Measurements from ENCODE around the gene MLANA. TPM values are rescaled to one million over a fixed set of nuclear protein-coding genes. Genes with fewer than 3 reads are reported as not detected.

Gene MLANA
- total RNA-seq, 4 donors from 2014 or later, result not detected

DNA sequence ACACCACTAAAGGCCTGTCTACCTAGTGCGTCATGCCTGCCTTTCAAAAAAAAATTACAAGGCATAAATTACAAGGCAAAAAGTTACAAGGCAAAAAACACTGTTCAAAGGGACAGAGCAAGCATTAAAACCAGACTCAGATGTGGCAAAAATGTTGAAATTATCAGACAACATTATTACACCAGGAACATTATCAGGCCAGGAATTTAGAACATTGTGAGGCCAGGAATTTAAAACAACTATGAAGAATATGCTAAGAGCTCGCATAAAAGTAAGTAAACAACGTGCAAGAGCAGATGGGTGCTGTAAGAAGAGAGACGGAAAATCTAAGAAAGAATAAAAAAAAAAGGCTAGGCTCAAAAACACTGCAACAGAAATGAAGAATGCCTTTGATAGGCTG is 18.2 kb upstream of the MLANA start:
- 69 to 70% methylated on average over 4 of the region's 4 CpGs for WGBS, 2 donors (ENCODE audit: low coverage in 1 of 2)
- H3K27ac ChIP-seq, result no peak overlapping the region

DNA sequence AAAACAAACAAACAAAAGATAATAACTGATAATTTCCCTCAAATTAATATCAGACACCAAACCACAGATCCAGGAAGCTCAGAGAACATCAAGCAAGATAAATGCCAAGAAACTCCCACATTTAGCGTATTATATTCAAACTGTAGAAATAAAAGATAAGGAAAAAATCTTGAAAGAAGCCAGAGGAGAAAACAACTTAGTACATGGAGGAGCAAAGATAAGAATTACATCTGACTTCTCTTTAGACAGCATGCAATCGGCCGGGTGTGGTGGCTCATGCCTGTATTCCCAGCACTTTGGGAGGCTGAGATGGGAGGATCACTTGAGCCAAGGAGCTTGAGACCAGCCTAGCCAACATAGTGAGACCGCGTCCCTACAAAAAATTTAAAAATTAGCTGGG is 17.2 kb upstream of the MLANA start:
- 83 to 87% methylated on average over 3 to 5 of the region's 5 CpGs for WGBS, 2 donors (ENCODE audit: low coverage in 1 of 2)
- TF ChIP-seq POLR2A (IDR thresholded peaks at IDR 0.05) (no peak), EP300 (IDR thresholded peaks at IDR 0.05) (no peak), POLR2AphosphoS5 (IDR thresholded peaks at IDR 0.05) (no peak)
- TF ChIP-seq, protein P1, sequence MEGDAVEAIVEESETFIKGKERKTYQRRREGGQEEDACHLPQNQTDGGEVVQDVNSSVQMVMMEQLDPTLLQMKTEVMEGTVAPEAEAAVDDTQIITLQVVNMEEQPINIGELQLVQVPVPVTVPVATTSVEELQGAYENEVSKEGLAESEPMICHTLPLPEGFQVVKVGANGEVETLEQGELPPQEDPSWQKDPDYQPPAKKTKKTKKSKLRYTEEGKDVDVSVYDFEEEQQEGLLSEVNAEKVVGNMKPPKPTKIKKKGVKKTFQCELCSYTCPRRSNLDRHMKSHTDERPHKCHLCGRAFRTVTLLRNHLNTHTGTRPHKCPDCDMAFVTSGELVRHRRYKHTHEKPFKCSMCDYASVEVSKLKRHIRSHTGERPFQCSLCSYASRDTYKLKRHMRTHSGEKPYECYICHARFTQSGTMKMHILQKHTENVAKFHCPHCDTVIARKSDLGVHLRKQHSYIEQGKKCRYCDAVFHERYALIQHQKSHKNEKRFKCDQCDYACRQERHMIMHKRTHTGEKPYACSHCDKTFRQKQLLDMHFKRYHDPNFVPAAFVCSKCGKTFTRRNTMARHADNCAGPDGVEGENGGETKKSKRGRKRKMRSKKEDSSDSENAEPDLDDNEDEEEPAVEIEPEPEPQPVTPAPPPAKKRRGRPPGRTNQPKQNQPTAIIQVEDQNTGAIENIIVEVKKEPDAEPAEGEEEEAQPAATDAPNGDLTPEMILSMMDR (IDR thresholded peaks at IDR 0.05), result no peak
- Histone ChIP-seq H3K9me3 (no peaks in the 10 kb centered on the region), H3K27ac (no peak overlapping the region), H3K36me3 (peaks cover 0 to 52% of the 10 kb centered on the region in 2 donors), H3K4me1 (no peaks in the 10 kb centered on the region), H3K4me3 (no peak overlapping the region), H3K27me3 (no peaks in the 10 kb centered on the region)
- ATAC-seq, result no peak

More for the DNA sequence above, 18.2 kb upstream of the MLANA start:
- peaks cover 0 to 59% of the 10 kb centered on the region in 2 donors for H3K36me3 ChIP-seq
- H3K27me3 ChIP-seq, result no peaks in the 10 kb centered on the region
- no peak for TF ChIP-seq POLR2A (IDR thresholded peaks at IDR 0.05)
- TF ChIP-seq POLR2AphosphoS5 (IDR thresholded peaks at IDR 0.05), result no peak
- no peak for TF ChIP-seq EP300 (IDR thresholded peaks at IDR 0.05)
- TF ChIP-seq, protein P1 (IDR thresholded peaks at IDR 0.05), result no peak
- H3K9me3 ChIP-seq, result no peaks in the 10 kb centered on the region
- H3K4me1 ChIP-seq, result no peaks in the 10 kb centered on the region
- no peak for ATAC-seq
- H3K4me3 ChIP-seq, result no peak overlapping the region

DNA sequence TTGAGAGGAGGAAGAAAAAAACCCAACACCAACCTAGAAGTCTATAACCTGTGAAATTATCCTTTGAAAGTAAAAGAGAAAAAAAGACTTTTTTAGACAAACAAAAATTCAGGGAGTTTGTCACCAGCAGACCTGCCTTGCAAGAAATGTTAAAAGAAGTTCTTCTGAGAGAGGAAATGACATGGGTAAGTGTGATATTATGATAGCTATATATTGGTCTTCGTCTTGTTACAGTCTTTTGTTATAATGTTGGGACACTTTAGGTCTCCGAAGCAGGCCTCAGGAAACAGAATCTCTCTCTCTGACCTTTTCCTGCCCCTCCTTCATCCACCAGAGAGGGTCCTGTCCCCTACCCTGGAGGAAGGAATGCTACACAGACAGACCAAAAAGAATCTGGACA is 16.6 kb upstream of the MLANA start:
- Histone ChIP-seq H3K27ac (no peak overlapping the region), H3K9me3 (no peaks in the 10 kb centered on the region), H3K27me3 (no peaks in the 10 kb centered on the region), H3K4me1 (no peaks in the 10 kb centered on the region), H3K36me3 (peaks cover 0 to 52% of the 10 kb centered on the region in 2 donors), H3K4me3 (no peak overlapping the region)
- TF ChIP-seq POLR2A (IDR thresholded peaks at IDR 0.05), result no peak
- TF ChIP-seq EP300 (IDR thresholded peaks at IDR 0.05), result no peak
- TF ChIP-seq, protein P1 (IDR thresholded peaks at IDR 0.05), result no peak
- TF ChIP-seq POLR2AphosphoS5 (IDR thresholded peaks at IDR 0.05), result no peak
- ATAC-seq, result no peak
- WGBS, 2 donors (ENCODE audit: low coverage in 1 of 2), result 81 to 96% methylated on average over 2 of the region's 2 CpGs

DNA sequence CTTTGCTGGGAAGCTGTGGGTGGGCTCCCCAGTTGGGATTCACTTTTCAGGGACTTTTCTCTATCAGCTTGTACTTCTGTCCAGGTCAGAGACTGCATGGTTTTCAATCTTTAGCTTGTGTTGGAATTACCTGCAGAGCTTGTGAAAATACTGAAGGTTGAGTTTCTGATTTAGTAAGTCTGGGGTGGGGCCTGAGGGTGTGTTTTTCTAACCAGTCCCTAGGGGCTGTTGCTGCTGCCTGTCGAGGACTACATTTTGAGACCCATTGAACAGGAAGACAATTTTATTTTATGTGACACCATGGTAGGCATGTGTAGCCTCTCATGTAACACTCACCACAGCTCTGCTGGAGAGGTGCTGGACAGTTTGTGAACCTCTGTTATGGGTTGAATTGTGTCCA is 14.7 kb upstream of the MLANA start:
- no peak for ATAC-seq
- no peak overlapping the region for H3K27ac ChIP-seq
- H3K9me3 ChIP-seq, result no peaks in the 10 kb centered on the region
- H3K4me1 ChIP-seq, result no peaks in the 10 kb centered on the region
- peaks cover 0 to 38% of the 10 kb centered on the region in 2 donors for H3K36me3 ChIP-seq
- 75% methylated on average over 1 of the region's 1 CpG; no CpG with 5 or more reads in 1 of the 2 donors for WGBS, 2 donors (ENCODE audit: low coverage in 1 of 2)
- no peaks in the 10 kb centered on the region for H3K27me3 ChIP-seq
- no peak for TF ChIP-seq POLR2AphosphoS5 (IDR thresholded peaks at IDR 0.05)
- no peak for TF ChIP-seq POLR2A (IDR thresholded peaks at IDR 0.05)
- TF ChIP-seq, protein P1 (IDR thresholded peaks at IDR 0.05), result no peak
- no peak for TF ChIP-seq EP300 (IDR thresholded peaks at IDR 0.05)
- no peak overlapping the region for H3K4me3 ChIP-seq

DNA sequence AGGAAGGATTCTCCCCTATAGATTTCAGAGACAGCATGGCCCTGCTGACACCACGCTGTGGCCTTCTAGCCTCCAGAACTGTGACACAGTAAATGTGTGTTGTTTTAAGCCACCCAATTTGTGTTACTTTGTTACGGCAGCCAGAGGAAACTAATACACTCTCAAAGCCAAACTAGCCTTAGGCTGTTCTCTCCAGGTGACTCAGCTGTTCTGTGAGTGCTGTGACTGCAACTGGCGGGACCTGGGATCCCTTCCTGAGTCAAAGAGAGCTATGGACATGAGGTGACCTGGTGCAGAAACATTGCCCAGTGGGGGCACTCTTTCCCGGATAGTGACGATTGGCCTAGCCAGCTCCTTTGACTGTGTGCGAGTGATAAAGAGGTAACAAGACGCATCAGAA is 14.0 kb upstream of the MLANA start:
- TF ChIP-seq POLR2A (IDR thresholded peaks at IDR 0.05) (no peak), POLR2AphosphoS5 (IDR thresholded peaks at IDR 0.05) (no peak), EP300 (IDR thresholded peaks at IDR 0.05) (no peak)
- TF ChIP-seq, protein P1 (IDR thresholded peaks at IDR 0.05), result no peak
- Histone ChIP-seq H3K9me3 (no peaks in the 10 kb centered on the region), H3K36me3 (peaks cover 0 to 31% of the 10 kb centered on the region in 2 donors), H3K27me3 (no peaks in the 10 kb centered on the region), H3K4me1 (no peaks in the 10 kb centered on the region), H3K4me3 (no peak overlapping the region), H3K27ac (no peak overlapping the region)
- no peak for ATAC-seq
- 82 to 90% methylated on average over 1 to 5 of the region's 7 CpGs for WGBS, 2 donors (ENCODE audit: low coverage in 1 of 2)

Data from gastroesophageal sphincter (tissue), 4 donors.